ENCODE data around the gene ANKRD35.

Gene ANKRD35

DNA sequence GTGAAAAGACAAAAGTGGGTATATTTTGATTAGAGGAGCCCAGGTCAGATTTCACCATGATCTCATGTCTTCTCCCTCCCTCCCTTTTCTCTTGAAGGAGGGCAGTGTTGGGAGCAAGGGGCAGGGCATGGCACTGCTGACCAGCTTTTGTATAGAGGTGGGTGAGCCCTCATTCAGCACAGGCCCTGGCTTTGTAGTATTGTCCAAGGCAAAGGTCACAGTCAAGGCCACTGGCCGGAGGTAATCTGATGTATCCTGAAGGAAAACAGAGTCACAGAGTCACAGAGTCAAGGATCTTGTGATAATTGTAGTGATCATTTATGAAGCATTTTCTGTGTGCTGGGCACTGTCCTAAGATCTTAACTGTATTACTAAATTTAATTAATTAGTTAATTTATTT, 12.3 kb upstream of the ANKRD35 start:
- DNase-seq (ENCODE audit: low read depth in 2 of 2), result no peak

DNA sequence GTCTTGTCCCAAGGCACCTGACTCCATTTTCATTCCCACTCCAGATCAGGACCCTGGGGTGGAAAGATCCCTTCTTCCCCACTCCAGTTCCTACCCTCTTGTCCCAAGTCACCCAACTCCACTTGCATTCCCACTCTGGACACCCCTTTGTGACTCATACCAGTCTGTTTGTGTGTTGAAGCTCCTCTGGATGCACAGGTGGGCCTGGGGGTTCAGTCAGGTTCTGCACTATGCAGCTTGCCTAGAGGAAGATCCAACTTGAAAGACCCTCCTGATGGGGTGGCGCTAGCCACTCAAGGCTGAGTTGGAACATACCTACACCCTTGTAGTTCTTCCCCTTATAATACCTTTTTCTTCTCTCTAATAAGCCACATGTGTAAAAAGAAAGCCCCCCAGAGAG, 9.8 kb upstream of the ANKRD35 start:
- DNase-seq (ENCODE audit: low read depth in 2 of 2), result no peak

DNA sequence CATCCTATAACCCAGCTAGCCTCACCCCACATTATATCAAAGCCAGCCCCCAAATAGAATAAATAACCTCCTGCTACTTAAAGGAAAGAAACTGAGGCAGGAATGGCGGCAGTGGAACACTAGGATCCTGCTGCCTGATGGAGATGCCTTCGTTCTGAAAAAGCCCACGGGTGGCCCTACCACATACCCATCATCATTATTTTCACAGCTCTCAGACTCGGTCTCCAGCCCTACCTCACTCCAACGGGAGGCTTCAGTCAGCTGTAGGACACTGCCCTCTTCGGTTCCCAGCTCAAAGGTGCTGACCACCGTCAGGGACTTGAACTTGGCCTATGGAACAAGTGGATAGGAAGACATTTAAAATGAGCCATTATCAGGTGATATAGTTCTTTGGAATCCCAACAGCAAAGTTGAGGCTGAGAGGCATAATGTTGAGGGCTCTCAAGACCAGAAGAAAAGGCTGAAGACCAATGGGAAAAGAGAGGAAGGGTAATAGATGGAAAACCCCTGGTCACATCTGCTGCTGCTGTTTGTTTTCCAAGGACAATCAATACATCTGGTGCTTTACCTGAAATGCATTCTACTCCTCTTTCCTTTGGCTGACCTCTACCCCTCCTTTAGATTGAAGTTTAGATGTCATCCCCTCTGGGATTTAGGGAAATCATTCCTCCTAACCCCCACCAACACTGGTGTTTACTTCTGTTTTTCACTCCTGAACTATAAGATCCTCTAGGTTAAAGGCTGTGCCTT, 7.8 kb upstream of the ANKRD35 start:
- DNase-seq (ENCODE audit: low read depth in 2 of 2), result no peak

DNA sequence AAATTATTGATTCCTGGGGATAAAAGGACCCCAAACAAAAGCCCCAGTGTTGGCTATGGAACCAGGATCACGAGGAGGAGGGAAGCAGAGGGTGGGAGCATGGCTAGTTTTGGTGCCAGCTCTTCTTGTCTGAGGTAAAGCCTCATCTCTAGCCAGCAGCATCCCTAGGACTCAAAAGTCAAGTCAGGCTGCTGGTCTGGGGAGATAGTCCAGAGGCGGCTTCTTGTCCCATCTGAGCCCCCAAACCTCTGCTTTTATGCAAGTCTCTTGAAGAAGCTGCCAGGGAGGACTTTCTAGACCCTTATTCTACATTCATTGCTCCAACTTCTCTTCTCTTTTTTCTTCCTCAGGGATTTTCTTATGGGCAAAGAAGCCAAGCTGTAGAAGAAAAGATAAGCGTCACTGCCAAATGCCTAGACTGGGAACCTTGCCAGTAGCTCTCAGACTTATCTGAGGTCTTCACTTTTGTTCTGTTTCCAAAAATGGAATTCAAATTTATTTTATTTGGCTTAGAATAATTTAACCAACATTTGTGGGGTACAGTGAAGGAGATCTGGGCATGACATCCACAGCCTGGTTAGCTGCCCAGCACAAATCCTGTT, 6.9 kb upstream of the ANKRD35 start:
- DNase-seq (ENCODE audit: low read depth in 2 of 2), result no peak

DNA sequence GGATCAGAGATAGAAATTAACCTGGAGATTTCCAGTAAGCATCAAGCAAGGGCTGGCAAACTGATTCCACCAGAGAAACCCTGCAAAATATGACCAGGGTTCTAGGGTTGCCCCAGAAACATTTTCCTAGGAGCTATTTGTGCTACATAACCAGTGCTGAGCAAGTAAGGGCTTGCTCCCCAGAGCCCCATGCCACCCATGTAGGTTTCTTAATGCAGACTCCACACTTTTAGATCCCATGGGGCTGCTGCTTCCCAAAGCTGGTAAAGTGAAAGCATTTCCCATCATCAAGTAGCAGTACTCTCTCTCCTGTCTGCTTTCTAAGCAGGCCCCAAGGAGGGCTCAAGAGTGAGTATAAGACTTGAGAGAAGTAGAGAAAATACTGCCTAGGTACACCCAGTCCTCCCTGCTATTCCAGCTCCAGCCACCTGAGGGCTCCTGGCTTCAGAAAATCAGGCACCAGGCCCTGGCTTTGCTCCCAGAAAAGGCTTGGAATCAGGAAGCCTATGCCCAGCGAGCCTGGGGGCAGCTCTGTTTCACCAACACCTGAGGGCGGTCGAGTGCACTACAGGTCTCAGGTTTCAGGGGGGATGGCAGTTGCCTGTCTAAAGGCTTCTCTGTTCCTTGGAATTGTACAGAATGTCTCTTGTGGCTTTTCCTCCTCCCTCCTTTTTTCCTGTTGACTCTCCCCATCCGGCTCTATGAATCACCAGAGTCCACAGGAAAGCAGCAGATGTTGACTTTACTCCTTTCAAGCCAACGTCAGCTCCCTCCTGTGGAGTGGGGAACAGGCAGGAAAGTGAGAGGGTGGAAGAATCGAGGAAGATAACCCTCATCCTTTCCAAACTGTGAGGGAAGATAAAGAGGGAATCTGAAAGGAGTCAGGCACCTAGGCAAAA, 6.2 kb upstream of the ANKRD35 start:
- peak in 1 of 2 donors; percentile 4 for DNase-seq (ENCODE audit: low read depth in 2 of 2)

DNA sequence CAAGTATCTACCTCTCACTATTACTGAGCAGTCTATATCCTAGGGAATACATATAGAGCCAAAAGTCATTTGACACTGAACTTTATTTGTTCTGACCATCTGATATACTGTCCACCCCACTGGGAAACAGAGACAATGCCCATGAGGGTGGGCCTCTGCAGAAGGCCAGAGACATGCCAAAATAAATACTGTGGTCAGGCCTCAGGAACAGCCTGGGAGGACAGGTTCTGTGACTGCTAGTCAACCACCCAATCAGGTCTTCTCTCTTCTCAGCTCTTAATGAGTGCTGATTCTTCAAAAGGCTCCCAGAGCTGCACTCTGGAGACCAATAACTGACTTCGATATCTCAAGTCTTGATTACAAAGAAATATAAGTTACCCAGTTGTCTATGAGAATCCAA, 5.5 kb upstream of the ANKRD35 start:
- DNase-seq (ENCODE audit: low read depth in 2 of 2), result no peak

- DNase-seq (ENCODE audit: low read depth in 2 of 2), result no peak
Observed at GRCh38 chr1:145889722-145890121, 4.1 kb upstream of the ANKRD35 start.

DNA sequence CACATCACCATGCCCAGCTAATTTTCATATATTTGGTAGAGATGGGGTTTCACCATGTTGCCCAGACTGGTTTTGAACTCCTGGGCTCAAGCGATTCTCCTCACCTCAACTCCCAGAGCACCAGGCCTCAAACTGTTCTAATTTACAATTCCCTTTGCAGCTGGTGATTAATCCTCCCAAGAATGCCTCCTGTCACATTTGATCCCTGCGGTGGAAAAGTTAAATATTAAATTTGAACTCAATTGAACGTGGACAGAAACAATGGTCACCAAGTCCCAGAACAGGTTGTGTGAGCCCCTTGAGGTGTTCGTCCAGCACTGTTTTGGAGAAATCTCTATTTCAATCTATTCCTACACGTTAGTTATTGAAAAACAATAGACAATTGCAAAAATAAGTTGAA, 2.0 kb upstream of the ANKRD35 start:
- no peak for DNase-seq (ENCODE audit: low read depth in 2 of 2)

- DNase-seq (ENCODE audit: low read depth in 2 of 2), result no peak
Observed at GRCh38 chr1:145886816-145887215, 1.1 kb upstream of the ANKRD35 start.

DNA sequence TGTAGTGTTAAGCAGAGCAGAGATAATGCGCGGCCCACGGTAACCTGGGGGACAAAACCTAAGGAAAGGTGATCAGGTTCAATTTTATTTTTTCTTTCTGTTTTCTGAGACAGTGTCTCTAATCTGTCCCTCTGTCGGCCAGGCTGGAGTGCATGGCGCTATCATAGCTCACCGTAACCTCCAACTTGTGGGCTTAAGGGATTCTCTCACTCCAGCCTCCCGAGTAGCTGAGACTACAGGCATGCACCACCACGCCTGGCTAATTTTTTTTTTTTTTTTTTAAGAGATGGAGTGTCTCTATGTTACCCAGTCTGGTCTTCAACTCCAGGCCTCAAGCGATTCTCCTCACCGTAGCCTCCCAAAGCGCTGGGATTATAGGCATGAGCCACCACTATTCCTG, 724 bp upstream of the ANKRD35 start:
- no peak for DNase-seq (ENCODE audit: low read depth in 2 of 2)

DNA sequence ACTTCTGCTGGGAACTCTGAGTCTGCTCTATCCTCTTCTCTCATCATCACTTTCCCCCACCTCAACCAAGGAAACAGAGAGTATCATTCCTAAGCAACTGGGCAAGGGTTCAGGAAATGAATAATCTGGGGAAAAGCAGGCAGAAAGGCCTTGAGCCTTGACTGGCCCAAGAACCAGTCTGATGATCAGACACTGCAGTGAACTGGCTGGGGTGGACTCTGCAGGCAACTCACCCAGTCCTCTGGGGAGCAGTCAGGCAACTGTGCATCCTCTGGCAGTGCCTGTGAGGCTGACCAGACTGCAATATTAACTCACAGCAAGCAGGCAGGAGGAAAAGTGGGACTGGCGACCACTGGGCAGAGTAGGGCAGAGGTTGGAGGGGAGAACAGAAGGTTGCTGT, 991 bp downstream of the ANKRD35 start:
- DNase-seq (ENCODE audit: low read depth in 2 of 2), result no peak

DNA sequence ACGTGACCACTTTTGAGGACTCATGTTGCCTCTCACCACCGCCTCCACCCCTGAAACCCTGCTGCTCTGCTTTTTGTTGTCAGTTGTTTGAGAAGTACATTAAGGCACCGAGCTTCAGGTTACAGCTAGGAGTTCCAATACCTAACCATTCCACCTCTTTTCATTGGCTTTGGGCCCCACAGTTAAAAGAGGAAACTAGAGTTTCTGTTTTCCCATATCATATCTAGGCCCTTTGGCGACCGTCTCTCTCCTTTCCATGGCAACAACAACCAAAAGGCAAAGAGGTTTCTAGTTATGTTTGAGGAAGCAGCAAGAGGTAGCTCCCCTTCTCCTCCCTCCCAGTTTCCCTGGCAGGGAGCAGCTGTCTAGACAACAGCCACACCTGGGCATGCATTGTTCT, 5.9 kb downstream of the ANKRD35 start:
- no peak for DNase-seq (ENCODE audit: low read depth in 2 of 2)

DNA sequence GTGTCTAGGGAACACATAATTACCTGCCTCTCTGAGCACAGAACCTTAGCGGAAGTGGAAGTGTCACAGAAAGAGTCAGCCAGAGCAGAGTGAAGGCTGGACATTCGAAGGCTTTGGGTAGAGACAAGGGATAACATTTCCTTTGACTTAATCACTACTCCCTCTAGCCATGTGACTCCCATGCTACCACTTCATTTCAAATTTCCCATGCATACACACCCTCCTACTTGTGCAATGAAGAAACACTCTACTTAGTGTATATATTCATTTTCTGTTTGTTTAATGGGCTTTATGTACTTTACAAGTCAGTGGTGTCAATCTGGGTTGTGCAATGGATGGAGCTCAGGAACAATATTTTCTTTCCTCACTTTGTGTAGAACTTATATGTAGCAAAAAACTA, 6.9 kb downstream of the ANKRD35 start:
- DNase-seq (ENCODE audit: low read depth in 2 of 2), result no peak

DNA sequence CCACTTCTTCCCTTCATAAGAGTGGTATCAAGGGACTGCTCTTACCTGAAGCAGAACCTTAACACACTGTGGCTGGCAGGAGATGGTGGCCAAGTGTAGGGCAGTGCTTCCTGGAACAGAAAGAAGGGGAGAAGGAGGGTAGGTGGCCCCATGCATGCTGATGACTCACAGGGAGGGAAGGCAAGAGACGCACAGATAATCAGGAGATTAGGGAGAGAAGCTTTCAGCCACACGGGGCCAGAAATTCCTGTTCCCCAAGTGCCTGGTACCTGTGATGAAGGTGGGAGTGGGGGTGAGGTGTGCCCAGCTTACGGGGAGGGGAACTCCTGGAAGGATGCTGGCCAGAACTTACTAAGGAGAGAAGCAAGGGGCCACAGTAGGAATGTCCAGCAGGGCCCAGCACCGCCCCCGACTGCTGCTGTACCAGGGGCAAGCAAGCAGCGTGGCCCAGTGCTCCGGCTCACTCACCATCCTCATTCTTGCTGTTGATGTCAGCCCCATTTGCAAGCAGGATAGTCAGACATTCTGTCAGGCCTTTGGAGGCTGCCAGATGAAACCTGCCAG, 7.7 kb downstream of the ANKRD35 start:
- no peak for DNase-seq (ENCODE audit: low read depth in 2 of 2)

GRCh38 chr1:145874646-145875045, 11.0 kb downstream of the ANKRD35 start:
- no peak for DNase-seq (ENCODE audit: low read depth in 2 of 2)

DNA sequence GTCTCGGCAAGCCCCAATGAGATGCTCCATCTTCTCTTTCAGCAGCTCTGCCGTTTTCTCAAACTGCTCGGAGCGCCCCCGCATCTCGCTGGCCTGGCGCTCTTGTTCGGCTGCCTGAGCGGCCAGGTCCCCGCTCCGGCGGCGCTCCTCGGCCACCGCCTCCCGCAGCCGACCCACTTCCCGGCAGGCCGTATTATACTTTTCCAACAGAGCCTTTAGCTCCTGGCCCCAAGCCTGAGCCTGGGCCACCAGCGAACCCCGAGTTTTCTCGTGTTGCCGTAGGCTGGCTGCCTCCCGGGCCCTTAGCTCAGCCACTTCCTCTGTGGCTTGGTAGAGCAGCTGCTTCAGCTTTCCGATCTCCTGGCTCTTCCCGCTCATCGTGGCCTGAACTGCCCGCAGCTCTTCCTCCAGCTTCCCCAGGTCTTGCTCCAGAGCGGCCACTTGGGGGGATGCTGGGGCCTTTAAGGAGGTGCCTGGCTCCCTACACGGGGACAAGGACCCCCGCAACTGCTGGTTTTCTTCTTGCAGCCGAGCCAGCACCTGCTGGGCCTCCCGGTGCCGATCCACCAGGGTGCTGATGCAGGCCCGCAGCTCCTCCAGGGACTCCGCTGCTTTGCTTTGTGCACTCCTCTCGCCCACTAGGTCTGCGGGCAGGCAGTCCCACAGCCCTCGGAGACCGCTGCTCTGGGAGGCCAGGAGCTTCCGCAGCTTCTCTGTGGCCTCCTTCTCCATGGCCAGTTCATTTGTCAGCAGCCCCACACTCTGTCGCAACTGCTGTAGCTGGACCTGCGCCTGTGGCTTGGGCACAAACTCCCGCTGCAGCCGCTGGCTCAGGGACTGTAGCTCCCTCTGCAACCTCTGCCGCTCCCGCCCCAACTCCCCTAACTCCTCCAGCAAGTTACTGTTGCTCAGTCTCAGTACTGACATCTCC, 13.4 kb downstream of the ANKRD35 start:
- DNase-seq (ENCODE audit: low read depth in 2 of 2), result peak; percentile 13 to 27

- no peak for DNase-seq (ENCODE audit: low read depth in 2 of 2)
Observed at GRCh38 chr1:145868232-145868631, 17.4 kb downstream of the ANKRD35 start.

GRCh38 chr1:145863282-145864018, 22.2 kb downstream of the ANKRD35 start:
- DNase-seq (ENCODE audit: low read depth in 2 of 2), result no peak

DNA sequence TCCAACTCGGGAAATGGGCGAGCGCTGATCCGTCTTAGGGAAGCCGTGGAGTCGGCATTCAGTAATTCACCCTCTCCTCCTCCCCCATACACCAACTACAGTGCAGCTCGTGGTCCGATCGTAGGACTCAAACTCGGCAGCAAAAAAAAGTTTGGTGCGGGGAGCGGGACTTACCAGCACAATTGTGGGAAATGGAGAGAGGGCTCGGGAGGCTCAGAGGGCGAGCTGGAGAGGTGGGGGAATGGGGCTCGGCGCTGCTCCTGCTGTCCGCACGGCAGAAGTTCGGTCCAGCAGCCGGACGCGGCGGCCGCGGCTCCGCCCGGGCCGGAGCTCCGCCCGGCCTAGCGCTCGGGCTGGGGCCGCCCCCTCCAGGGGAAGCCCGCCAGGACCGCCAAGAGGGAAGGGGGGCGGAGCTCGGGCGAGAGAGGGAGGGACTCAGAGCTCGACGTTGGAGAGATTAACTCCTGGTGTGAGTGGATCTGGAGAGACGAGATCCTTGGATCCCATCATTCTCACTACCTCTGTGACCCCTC, 26.1 kb downstream of the ANKRD35 start:
- peak; percentile 75 to 78 for DNase-seq (ENCODE audit: low read depth in 2 of 2)

- DNase-seq (ENCODE audit: low read depth in 2 of 2), result peak; percentile 88 to 90
Observed at GRCh38 chr1:145858901-145859490, 26.7 kb downstream of the ANKRD35 start, which contains the start of gene PIAS3. Gene PIAS3, minus strand, starts transcription at chr1:145859081. Its CDS starts 91 bp downstream, at chr1:145858990.
